Osteoblast (primary cell): ENCODE measurements around the gene GTPBP1. TPM values are rescaled to one million over a fixed set of nuclear protein-coding genes. Genes with fewer than 3 reads are reported as not detected.
A peak's percentile ranks its signal among the peaks of the same experiment; 100 is the strongest.

Experiments
- DNase-seq: peaks from one replicate; pipeline ENCODE4 v3.0.0; 2011; ENCODE audit warnings: low spot score, mixed read lengths; ENCODE audit not compliant: insufficient read length; ENCODE audit errors: missing footprints
- H2AFZ ChIP-seq: 2 replicates; pipeline ENCODE4 v1.6.0; 2011; ENCODE audit warnings: mild to moderate bottlenecking, low read length
- H3K27ac ChIP-seq: 2 replicates; pipeline ENCODE4 v1.5.1; 2011; ENCODE audit warnings: mild to moderate bottlenecking, low read depth, low read length, moderate library complexity
- H3K27me3 ChIP-seq: 2 replicates; pipeline ENCODE4 v1.6.0; 2012; ENCODE audit warnings: mild to moderate bottlenecking, control low read depth, inconsistent platforms, low read length, moderate library complexity; ENCODE audit not compliant: insufficient read depth
- H3K36me3 ChIP-seq: 2 replicates; pipeline ENCODE4 v1.5.1; 2011; ENCODE audit warnings: mild to moderate bottlenecking, low read length, control low read depth, moderate library complexity; ENCODE audit not compliant: insufficient read depth
- H3K4me1 ChIP-seq: 2 replicates; pipeline ENCODE4 v1.5.1; 2011; ENCODE audit warnings: mild to moderate bottlenecking, low read length, control low read depth, moderate library complexity; ENCODE audit not compliant: insufficient read depth
- H3K4me2 ChIP-seq: 2 replicates; pipeline ENCODE4 v1.6.0; 2011; ENCODE audit warnings: mild to moderate bottlenecking, low read length; ENCODE audit not compliant: insufficient read depth
- H3K4me3 ChIP-seq: fragments of 200-600 bp; sonication (generic); 3 replicates; pipeline ENCODE4 v1.5.1; 2012; ENCODE audit warnings: mild to moderate bottlenecking, low read length, inconsistent platforms; ENCODE audit not compliant: insufficient read depth
- H3K79me2 ChIP-seq: 2 replicates; pipeline ENCODE4 v1.6.0; 2012; ENCODE audit warnings: mild to moderate bottlenecking, low read length, control low read depth, inconsistent platforms; ENCODE audit not compliant: insufficient read depth
- H3K9me3 ChIP-seq: 2 replicates; pipeline ENCODE4 v1.5.1; 2011; ENCODE audit warnings: low read depth, low read length, control low read depth
- H4K20me1 ChIP-seq: 2 replicates; pipeline ENCODE4 v1.6.0; 2012; ENCODE audit warnings: mild to moderate bottlenecking, low read length, control low read depth; ENCODE audit not compliant: insufficient read depth
- CTCF ChIP-seq: IDR thresholded peaks from 2 replicates; pipeline ENCODE4 v1.5.1; 2011; ENCODE audit warnings: mild to moderate bottlenecking, low read depth, low read length, moderate library complexity; ENCODE audit errors: extremely low read depth
- total RNA-seq: library from RNA; depleted of rRNA; stranded (reverse); fragments of >200 nt; gene quantifications from 2 replicates; pipeline ENCODE4 v1.2.3, GENCODE V29; 2012

GTPBP1 gene
- total RNA-seq, 1 donor: 34.7 TPM

- Histone ChIP-seq H3K4me1 (no peaks in the 10 kb centered on the region), H2AFZ (no peak overlapping the region), H4K20me1 (peaks cover 3% of the 10 kb centered on the region), H3K36me3 (peaks cover 77% of the 10 kb centered on the region), H3K4me2 (no peak overlapping the region), H3K4me3 (no peak overlapping the region), H3K9me3 (no peaks in the 10 kb centered on the region), H3K27ac (no peak overlapping the region), H3K79me2 (no peaks in the 10 kb centered on the region), H3K27me3 (no peaks in the 10 kb centered on the region)
- peak; percentile 90 for DNase-seq
- no peak for TF ChIP-seq CTCF
These were observed 26.6 kb downstream of the GTPBP1 start for GRCh38 chr22:38732251-38732815.

- no peaks in the 10 kb centered on the region for H3K79me2 ChIP-seq
- peak; percentile 91 for DNase-seq
- H4K20me1 ChIP-seq: peaks cover 3% of the 10 kb centered on the region
- peaks cover 74% of the 10 kb centered on the region for H3K36me3 ChIP-seq
- TF ChIP-seq CTCF: peak; percentile 63
- H3K27me3 ChIP-seq: no peaks in the 10 kb centered on the region
- H3K4me3 ChIP-seq: no peak overlapping the region
- no peaks in the 10 kb centered on the region for H3K9me3 ChIP-seq
- H3K27ac ChIP-seq: no peak overlapping the region
- no peak overlapping the region for H2AFZ ChIP-seq
- H3K4me2 ChIP-seq: no peak overlapping the region
- H3K4me1 ChIP-seq: no peaks in the 10 kb centered on the region
These were observed 27.6 kb downstream of the GTPBP1 start for GRCh38 chr22:38733329-38733723.

GRCh38 chr22:38733724-38734381, 28.1 kb downstream of the GTPBP1 start:
- Histone ChIP-seq H3K79me2 (no peaks in the 10 kb centered on the region), H3K4me2 (no peak overlapping the region), H3K4me1 (no peaks in the 10 kb centered on the region), H4K20me1 (peaks cover 3% of the 10 kb centered on the region), H3K27me3 (no peaks in the 10 kb centered on the region), H2AFZ (no peak overlapping the region), H3K9me3 (no peaks in the 10 kb centered on the region), H3K27ac (peak overlapping the region; percentile 30), H3K36me3 (peaks cover 74% of the 10 kb centered on the region), H3K4me3 (no peak overlapping the region)
- TF ChIP-seq CTCF: no peak
- peak; percentile 87 for DNase-seq

GRCh38 chr22:38734421-38735100, 28.8 kb downstream of the GTPBP1 start:
- peak; percentile 83 for DNase-seq
- no peak for TF ChIP-seq CTCF
- no peak overlapping the region for H2AFZ ChIP-seq
- no peak overlapping the region for H3K4me3 ChIP-seq
- H3K79me2 ChIP-seq: no peaks in the 10 kb centered on the region
- H3K4me1 ChIP-seq: no peaks in the 10 kb centered on the region
- H3K36me3 ChIP-seq: peaks cover 76% of the 10 kb centered on the region
- H4K20me1 ChIP-seq: peaks cover 6% of the 10 kb centered on the region
- H3K27me3 ChIP-seq: no peaks in the 10 kb centered on the region
- no peaks in the 10 kb centered on the region for H3K9me3 ChIP-seq
- H3K27ac ChIP-seq: peak overlapping the region; percentile 30
- H3K4me2 ChIP-seq: no peak overlapping the region
